Left lobe of liver (tissue), 2 donors: ENCODE results near the gene RNF114. TPM values are rescaled to one million over a fixed set of nuclear protein-coding genes. Genes with fewer than 3 reads are reported as not detected.

ENCODE experiments used
- ATAC-seq: fragments of 200-7000 bp; cut with Tn5 transposase; one replicate; pipeline ENCODE4 v1.9.1; 2020; ENCODE audit warnings: mild to moderate bottlenecking, moderate library complexity
- DNase-seq: peaks from one replicate; pipeline ENCODE4 v3.0.0-alpha.2; 2020; ENCODE audit warnings: low spot score
- total RNA-seq: library from RNA; stranded (reverse); gene quantifications from one replicate; pipeline ENCODE4 v1.2.1, GENCODE V29; 2021
- donor health status: DM: no; HTN: no; CAD: no; lungs with moderate emphysema.
- donor health status: DM: no; HTN: yes; CAD: no.

RNF114 gene
- total RNA-seq, 1 donor from 2014 or later = 42.6 TPM

DNA sequence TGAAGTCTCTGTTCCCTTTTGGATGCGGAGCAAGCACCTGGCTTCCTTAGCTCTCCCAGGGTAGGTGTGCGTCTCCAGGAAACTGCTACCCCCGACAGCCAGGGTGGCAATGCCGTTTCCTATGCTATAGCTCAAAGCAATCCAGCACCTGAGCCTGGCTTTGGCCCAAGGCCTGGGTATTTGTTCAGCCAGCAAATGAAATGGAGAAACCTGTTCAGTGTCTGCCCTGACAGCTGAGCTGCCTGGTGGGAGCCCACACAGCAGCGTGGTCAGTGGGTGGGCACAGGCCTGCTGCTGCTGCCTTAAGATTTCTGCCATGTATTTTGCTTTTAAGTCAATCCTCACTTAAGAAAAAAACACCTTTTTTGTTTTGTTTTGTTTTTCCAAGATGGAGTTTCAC, 34.6 kb upstream of the RNF114 start:
- DNase-seq (no peak), ATAC-seq (peak; percentile 60)

DNA sequence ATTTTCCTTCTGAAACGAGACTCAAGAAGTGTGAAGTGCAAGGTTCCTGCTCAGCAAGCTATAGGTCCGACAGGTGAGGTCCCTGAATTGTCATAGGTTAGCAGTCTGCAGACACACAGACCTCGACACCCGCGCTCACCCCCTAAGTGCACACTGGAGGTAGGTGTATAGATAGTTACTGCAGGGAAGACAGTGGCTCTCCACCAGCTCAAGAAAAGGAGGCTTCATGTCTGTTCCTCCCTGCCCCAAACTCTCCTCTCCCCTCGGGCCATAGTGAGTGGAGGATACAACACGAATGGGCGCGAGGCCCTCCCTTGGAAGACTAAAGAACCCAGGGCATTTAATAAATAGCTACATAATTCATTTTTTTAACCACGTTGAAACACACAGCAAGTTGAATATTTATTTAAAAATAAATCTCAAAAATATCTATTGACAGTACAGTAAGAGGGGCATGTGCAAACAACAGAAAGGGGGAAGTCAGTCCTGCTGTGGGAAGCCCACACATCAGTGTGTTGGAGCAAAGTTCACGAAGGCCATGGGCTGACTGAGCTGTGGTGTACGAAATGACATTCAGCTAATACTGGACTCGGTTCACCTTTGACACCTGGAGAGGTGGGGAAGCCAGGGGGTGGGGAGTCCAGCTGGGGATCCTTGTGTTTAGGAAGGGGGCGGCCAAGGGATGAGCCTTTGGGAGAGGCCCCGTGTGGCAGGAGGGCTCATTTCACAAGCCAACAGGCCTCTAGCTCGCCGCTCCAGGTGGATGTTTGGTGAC, 31.6 kb upstream of the RNF114 start:
- no peak for DNase-seq

DNA sequence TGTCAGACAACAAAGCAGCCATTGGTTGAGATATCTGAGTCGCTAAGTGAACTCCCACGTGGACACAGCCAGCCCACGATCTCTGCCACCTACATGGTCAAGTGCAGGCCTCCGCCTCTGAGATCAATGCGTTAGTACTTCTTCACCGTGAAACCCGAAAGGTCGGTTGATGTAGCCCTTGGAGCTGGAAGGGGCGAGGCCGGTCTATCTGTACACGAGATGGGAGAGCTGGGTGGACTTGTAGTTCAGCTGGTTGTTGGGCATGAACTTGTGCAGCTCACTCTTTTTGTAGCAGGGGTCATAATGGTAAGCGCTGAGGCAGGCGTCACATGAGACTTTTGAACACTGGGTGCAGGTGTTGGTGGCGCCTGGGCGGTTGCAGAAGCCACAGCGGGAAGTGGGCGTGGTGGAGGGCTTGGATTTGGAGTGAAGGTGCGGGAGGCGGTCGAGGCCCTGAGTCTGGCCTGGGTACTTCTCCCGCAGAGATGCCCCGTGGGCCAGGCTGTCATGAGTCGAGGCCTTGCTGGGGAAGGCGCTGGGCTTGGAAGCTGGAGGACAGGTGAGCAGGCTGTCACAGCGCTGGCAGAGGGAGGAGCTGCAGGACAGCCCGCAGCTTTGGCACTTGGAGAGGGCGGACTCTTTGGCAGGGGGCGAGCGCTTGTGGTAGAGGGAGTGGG, 30.6 kb upstream of the RNF114 start:
- DNase-seq (no peak), ATAC-seq (no peak)

More for the DNA sequence above, 31.6 kb upstream of the RNF114 start:
- ATAC-seq = no peak

DNA sequence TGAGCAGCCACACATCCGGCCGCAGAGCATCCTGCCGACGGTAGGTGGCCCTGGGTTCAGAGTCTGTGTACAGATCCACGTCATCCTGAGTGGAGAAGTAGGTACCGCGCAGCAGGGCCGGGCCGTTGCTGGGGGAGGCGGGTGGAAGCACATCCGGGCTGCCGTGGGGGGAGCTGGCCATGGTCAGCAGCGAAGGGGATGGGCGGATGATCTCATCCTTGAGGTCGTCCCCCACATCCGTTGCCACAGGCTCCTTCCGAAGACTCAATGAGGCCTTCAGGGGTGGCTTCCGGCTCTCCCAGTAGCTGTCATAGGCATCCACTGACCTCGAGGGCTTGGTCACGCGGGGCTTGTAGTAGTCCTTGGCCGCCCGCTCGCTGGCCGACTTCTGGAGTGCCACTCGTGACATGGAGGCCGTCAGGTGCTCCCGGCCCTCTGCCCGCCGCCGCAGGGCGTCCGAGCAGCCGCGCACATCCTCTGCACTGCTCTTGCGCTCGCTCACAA, 30.0 kb upstream of the RNF114 start:
- ATAC-seq (no peak), DNase-seq (no peak)

DNA sequence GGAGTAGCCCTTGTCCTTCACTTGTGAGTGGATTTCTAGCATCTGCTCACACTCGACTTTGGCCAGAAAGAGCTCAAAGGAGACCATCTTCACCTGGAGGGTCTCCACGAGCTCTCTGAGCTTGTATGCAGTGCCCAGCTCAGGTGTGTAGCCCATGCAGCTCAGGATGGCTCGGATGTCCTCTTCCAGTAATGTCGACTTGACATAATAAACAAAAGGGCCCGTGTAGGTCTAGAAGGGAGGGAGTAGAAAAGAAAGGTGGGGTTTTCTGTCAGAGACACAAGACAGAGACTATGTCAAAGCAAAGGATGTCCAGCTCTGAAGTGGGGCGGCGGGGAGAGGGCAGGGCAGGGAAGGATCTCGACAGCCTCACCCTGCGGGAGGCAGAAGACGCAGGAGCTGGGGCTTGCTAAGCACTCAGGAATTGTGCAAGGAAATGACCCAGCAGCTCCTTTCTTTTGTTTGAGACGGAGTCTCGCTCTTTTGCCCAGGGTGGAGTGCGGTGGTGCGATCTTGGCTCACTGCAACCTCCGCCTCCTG, 29.5 kb upstream of the RNF114 start:
- ATAC-seq (no peak), DNase-seq (no peak)

DNA sequence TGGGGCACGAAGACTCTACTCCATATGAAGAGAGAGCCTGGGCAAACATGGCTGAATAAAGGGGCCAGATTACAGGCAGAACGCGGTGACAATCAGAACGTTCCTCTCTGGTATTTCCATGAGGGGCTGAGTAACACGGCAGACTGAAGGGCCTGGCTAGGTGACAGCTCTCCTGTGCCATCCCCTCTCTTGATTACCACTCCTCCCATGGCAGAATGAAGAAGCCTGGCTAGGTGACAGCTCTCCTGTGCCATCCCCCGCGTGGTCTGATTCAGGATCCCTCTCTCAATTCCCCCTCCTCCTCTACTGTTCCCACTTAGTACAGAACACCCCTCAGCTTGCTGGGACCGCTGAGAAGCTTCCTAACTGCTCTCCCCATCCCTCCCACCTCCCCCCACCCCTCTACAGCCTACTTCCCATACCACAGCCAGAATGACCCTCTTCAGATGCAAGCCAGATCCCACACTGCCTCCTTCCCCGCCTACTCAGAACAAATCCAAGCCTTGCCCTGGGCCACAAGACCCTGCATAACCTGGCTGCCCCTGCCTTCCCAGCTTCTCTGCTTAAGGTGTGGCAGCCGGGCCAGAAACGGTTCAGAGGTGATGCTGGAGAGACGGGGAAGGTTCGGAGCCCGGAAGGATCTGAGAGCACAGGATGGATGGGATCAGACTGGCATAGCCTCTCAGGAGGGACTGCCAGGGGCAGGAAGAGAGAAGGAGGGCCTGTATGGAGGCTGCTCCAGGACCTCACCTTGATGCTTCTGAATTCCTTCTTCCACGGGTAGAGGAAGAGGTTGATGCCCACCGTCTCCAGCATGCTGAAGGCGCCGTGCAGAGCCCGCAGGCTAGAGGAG, 28.6 kb upstream of the RNF114 start:
- DNase-seq = no peak
- ATAC-seq = no peak

DNA sequence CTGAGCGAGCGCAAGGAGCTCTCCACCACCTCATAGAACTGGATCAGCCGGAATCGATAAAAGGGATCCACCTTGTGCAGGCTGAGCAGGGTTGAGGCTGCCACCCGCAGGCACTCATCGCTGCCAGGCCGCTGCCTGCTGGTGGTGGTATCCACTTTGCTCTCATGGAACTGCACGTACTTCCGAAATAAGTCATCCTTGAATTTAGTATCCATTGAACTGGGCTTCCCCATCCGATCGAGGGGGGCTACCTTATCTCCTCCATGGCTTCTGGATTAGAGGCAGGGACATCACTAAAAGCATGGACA, 28.0 kb upstream of the RNF114 start:
- DNase-seq = no peak

DNA sequence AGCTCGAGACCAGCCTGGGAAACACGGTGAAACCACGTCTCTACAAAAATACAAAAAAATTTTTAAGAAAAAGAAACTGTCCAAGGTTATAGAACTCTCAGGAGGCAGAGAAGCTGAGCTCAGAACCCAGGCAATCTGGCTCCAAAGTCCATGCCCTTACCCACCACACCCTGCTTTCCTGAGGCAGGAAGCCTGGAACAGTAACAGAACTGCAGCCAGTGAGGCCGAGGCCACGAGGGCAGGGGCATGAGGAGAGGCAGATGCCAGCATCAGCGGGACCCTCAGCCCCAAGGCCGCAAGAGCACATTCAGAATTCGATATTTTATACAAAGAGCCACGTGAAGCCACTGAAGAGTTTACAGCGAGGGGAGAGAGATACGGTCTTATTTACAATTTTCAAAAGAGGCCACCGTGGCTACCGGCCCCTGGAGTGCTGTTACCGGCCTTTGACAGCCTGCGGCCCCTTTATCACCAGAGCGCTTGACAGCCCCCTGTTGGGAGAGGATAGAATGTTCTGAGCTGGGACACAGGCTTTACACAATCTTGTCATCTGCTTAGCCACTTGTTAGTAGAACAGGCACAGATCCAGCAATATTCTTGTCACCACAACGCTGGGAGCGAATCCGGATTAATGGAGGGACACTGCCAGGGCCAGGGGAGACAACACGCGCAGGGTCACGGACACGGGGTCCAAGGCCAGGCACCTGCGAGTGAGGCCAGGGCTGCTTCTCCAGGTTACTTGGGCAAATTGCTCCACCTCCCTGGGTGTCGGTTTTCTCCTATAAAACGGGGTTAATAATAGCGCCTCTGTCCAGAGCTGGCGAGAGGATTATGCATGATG, 26.5 kb upstream of the RNF114 start:
- ATAC-seq = peak; percentile 84
- DNase-seq = peak; percentile 77

More for the DNA sequence above, 28.0 kb upstream of the RNF114 start:
- ATAC-seq = no peak

DNA sequence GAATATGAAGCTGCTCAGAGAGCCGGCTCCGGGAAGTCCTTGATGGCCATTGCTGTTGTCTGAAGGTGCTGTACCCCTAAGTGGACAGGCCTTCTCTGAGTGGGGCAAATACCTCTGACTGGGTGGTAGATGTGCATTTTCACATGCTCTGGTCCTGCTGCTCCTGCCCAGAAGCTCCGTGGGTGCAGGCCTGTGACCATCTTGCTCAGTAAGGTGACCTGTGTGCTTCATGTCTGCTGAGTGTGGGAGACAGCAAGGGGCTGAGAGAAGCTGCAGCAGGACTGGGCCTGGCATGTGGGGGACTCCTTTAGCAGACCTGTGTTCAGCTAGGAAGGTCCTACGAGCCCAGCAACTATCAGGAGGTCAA, 25.9 kb upstream of the RNF114 start:
- ATAC-seq (peak; percentile 3), DNase-seq (no peak)

DNA sequence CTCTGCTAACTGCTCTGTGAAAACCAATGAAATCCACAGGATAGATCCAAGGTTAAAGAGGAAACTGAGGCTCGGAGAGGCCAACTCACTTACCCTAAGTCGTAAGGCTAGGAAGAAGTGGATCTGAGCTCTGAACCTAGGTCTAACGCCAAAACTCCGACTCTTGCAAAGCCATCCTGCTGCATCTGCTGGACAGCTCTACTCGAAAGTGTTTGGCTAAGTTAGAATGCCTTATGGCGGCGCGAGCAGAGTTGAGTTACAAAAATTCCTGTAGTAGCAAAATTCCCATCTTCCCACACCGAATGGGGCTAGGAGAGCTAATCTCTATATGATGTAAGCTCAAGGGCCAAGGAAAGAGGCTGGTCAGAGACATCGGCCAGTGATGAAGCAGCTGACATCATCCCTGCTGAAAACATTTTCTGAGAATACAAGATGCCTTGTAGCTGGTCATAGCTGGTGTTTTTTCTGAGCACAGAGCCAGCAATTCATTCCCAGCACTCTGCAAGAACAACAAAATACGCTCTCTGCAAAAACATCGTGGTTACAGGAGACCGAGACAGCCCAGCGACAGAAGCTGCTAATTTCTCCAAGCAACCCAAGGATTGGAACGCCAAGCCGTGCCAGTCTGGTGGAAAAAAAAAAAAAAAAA, 22.7 kb upstream of the RNF114 start:
- ATAC-seq = no peak

DNA sequence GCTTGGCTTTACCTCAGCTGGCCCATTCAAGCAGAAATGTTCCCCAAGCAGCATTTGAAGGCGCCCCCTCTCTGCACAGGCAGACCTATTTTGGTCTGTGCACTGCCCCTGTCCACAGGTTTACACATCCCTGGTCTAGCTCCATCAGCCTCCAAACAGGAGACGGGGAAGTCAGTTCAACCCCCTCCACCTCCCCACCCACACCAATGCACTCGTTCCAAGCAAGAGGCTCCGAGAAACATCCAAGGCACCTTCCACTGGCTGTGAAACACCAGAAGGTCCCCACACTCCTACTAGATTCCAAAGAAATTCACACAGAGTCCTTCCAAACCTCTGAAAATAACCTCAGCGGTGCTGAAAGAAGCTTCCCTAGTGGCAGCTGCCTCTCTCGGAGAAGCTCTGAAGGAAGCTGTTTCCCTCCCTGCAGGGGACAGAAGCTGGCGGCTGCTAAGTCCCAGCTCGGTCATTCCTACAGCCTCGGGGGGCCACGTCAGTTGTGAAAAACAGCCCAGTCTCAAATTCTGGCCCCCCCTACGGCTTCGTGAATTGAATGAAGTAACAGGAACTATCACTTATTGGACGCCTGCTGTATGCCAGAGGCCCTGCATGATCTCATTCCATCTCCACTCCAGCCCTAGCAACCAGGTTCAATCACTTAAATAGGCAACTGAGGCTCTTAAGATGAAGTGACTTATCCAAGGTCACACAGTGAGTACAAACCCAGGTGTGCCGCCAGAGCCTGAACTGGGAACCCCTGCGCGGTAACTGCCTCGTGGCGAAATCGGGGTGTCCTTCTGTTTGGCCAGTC, 21.7 kb upstream of the RNF114 start:
- no peak for ATAC-seq
- DNase-seq = no peak

More for the DNA sequence above, 22.7 kb upstream of the RNF114 start:
- no peak for DNase-seq

DNA sequence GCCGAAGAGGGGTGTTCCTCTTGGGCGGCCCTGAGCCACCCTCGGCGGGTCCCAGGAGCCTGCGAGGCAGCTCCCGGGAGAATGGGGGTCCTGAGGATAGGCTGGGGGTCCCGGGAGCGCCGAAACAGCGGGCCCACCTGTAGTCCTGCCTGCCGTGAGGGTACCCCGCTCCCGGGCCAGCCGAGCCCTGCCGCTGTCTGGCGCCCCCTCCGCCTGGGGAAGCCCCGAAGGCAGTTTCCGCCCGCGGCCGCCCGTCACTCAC, 21.1 kb upstream of the RNF114 start:
- peak; percentile 4 for ATAC-seq
- no peak for DNase-seq

DNA sequence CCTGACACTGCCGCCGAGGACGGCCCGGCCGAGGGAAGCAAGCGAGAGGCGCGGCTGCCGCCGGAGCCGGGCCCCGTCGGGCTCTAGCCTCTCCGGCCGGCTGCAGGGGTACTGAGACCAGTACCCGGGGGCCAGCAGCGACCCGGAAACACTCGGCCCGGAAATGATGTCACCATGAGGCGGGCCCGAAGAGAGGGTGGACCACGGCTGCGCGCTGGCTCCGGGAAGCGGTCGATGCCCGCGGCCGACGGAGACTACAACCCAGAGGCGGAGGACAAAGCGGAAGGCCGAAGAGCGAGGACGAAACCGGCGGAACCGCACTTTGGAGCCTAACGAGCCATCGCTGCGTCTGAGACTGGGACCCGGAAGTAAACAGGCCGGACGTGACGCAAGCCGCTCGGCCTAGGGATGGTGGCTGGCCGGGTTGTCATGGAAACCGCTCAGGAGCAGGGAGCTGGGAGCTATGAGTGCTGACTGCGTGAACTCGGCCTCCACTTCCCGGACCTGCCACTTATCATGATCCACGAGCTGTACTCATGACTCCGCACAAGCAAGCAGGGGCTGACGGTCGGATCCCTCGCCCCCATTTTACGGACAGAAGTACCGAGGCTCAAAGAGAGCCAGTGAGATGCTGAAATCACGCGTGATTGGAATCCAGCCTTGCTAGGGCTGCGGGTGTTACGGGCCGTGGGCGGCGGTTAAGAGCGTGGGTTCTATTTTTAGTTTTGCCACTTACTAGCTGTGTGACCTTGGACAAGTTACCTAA, 20.6 kb upstream of the RNF114 start, which contains the start of gene SPATA2:
Gene SPATA2 (minus strand): TSS at position 150 of the 766 bp plus-strand sequence. CDS start 7,039 bp downstream, outside the sequence.
- ATAC-seq (peak; percentile 83), DNase-seq (peak; percentile 96)

DNA sequence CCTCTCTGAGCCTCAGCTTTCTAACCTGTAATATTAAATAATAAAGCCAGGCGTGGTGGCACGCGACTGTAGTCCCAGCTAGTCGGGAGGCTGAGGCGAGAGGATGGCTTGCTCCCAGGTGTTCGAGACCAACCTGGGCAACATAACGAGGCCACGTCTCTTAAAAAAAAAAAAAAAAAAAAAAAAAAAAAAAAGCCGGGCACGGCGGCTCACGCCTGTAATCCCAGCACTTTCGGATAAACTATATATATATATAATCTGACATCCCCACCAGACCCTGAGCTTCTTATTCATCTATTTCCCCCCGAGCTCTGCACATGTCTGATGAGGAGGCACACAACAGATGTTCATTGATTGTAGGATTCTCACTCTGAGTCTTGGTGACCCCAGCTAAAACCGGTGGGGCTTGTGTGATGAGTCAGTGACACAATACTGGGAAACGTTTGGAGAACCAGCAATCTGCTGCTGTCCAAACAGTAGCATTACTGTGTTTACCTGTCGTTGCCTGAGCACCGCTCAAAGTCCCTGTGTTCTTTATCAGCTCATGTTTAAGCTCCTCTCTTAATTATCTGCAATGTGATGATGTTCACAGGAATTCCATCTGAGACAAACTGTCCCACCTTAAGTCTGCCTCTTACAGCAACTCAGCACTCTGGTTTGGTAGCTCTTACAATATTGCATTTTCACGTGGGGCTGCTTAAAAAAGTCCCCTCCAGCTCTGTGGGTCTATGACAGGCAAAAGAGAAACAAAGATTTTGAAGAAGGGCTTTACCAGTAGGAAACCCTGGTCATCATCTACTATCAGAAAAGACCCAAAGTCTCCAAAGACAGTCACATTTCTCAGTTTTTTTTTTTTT, 19.8 kb upstream of the RNF114 start:
- ATAC-seq (peak; percentile 74), DNase-seq (peak; percentile 78)

DNA sequence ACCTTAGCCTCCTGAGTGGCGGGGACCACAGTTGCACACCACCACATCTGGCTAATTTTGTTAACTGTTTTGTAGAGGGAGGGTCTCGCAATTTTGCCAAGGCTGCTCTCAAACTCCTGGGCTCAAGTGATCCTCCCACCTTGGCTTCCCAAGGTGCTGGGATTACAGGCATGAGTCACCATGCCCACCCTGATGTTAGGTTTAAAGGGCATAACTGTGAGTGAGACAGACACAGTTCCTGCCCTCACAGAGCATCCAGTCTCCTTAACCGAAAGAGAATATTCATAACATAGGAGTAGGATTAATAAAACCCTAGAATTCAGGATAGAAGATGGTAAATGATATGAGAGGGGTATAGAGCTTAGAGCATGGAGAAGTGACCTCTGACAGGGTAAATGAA, 17.8 kb upstream of the RNF114 start:
- DNase-seq (no peak), ATAC-seq (no peak)

DNA sequence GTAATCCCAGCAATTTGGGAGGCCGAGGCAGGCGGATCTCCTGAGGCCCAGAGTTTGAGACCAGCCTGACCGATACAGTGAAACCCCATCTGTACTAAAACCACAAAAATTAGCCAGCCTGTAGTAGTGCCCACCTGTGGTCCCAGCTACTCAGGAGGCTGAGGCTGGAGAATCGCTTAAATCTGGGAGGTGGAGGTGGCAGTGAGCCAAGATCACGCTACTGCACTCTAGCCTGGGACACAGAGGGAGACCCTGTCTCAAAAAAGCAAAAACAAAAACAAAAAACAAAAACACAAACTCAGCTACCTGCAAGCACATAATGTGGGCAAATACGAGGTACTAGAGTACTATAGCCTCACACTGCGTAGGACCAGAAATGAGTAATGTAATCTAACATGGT, 17.2 kb upstream of the RNF114 start:
- ATAC-seq (no peak), DNase-seq (no peak)

DNA sequence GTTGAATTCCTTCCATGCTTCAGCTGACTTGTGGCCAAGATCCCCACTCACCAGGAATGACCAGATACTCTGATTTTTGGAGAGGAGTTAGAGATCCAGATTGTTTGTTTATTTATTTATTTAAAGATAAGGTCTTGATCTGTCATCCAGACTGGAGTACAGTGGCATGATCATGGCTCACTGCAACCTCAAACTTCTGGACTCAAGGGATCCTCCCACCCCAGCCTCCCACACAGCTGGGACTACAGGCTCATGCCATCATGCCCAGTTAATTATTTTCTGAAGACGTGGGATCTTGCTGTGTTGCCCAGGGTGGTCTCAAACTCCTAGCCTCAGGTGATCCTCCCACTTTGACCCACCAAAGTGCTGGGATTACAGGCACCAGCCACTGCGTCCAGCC, 16.7 kb upstream of the RNF114 start:
- DNase-seq (no peak), ATAC-seq (no peak)
